ENCODE results near the gene PCDHGA7. TPM values are rescaled to one million over a fixed set of nuclear protein-coding genes. Genes with fewer than 3 reads are reported as not detected.

The PCDHGA7 gene
- 0.71 to 1.2 TPM (median 0.76 TPM) in 5 replicates for total RNA-seq (2022; extraction: Qiagen RNA extraction)

DNA sequence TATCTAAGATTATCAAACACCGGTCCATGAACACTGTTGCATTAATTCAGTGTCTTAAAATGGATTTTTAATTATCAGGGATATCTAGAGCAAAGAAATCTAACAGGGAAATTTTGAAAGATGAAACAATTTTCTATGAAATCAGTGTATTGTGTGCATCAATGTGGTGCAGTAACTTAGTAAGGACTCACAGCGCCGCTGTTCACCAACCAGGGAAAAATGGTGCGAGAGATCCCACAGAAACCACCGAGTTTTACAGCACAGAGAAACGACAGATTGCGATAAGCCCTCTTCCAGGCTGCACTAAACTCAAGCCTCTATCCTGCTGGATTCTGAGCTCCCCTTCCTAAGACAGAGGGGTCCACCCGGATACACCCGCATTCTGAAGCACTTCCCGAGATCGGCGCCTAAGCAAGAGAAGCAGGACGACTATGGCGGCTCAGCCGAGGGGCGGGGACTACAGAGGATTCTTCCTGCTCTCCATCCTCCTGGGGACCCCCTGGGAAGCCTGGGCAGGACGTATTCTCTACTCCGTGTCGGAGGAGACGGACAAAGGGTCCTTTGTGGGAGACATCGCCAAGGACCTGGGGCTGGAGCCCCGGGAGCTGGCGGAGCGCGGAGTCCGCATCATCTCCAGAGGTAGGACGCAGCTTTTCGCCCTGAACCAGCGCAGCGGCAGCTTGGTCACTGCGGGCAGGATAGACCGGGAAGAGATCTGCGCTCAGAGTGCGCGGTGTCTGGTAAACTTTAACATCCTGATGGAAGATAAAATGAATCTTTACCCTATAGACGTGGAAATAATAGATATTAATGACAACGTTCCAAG, at the start of gene PCDHGA7:
PCDHGA7 (plus strand) TSS at position 274 of the 826 bp plus-strand sequence; CDS start at position 432, 158 bp downstream.

GRCh38 chr5:141338538-141339306, 43.8 kb upstream of the PCDHGA7 start, which contains the start of gene PCDHGA2:
Gene PCDHGA2, plus strand, starts transcription at chr5:141338760.

GRCh38 chr5:141343242-141343952, 39.1 kb upstream of the PCDHGA7 start, which contains the start of gene PCDHGA3:
Gene PCDHGA3, plus strand, starts transcription at chr5:141343829. Its CDS starts 205 bp downstream, at chr5:141344034.

GRCh38 chr5:141349917-141350619, 32.5 kb upstream of the PCDHGA7 start, which contains the start of gene PCDHGB1:
Gene PCDHGB1, plus strand, starts transcription at chr5:141350099. Its CDS starts 162 bp downstream, at chr5:141350261.

DNA sequence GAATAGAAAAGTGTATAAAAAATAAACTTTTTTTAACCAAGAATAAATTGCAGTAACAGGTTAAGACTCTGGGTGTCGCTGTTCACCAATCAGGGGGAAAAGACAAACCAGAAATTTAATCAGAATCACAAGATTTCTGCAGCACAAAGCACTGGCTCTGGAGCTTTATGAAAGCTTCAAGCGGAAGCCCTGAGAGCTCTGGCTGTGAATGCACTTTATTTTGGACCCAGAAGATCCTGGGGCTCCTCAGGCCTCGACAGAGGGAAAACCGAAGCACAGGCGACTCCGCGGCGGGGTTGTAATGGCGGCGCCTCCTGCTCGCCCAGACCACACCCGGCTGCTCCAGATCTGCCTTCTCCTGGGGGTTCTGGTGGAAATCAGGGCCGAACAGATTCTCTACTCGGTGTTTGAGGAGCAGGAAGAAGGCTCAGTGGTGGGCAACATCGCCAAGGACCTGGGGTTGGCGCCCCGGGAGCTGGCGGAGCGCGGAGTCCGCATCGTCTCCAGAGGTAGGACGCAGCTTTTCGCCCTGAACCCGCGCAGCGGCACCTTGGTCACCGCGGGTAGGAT, 27.6 kb upstream of the PCDHGA7 start, which contains the start of gene PCDHGA4:
PCDHGA4 (plus strand) TSS at position 122 of the 570 bp plus-strand sequence; CDS start at position 209, 87 bp downstream.

GRCh38 chr5:141359790-141360426, 22.6 kb upstream of the PCDHGA7 start, which contains the start of gene PCDHGB2:
Gene PCDHGB2, plus strand, starts transcription at chr5:141359994. Its CDS starts 142 bp downstream, at chr5:141360136.

GRCh38 chr5:141363952-141364660, 18.4 kb upstream of the PCDHGA7 start, which contains the start of gene PCDHGA5:
Gene PCDHGA5, plus strand, starts transcription at chr5:141364162. Its CDS starts 169 bp downstream, at chr5:141364331.

GRCh38 chr5:141369994-141370848, 12.3 kb upstream of the PCDHGA7 start, which contains the start of gene PCDHGB3:
Gene PCDHGB3, plus strand, starts transcription at chr5:141370242. Its CDS starts 153 bp downstream, at chr5:141370395.

GRCh38 chr5:141373673-141374317, 8.7 kb upstream of the PCDHGA7 start, which contains the start of gene PCDHGA6:
Gene PCDHGA6, plus strand, starts transcription at chr5:141373891. Its CDS starts 193 bp downstream, at chr5:141374084.

GRCh38 chr5:141387557-141388311, 5.2 kb downstream of the PCDHGA7 start, which contains the start of gene PCDHGB4:
Gene PCDHGB4, plus strand, starts transcription at chr5:141387698. Its CDS starts 187 bp downstream, at chr5:141387885.

GRCh38 chr5:141392429-141393198, 10.1 kb downstream of the PCDHGA7 start, which contains the start of gene PCDHGA8:
Gene PCDHGA8, plus strand, starts transcription at chr5:141392633. Its CDS starts 181 bp downstream, at chr5:141392814.

GRCh38 chr5:141397756-141398551, 15.4 kb downstream of the PCDHGA7 start, which contains the start of gene PCDHGB5:
Gene PCDHGB5, plus strand, starts transcription at chr5:141397947. Its CDS starts 181 bp downstream, at chr5:141398128.

DNA sequence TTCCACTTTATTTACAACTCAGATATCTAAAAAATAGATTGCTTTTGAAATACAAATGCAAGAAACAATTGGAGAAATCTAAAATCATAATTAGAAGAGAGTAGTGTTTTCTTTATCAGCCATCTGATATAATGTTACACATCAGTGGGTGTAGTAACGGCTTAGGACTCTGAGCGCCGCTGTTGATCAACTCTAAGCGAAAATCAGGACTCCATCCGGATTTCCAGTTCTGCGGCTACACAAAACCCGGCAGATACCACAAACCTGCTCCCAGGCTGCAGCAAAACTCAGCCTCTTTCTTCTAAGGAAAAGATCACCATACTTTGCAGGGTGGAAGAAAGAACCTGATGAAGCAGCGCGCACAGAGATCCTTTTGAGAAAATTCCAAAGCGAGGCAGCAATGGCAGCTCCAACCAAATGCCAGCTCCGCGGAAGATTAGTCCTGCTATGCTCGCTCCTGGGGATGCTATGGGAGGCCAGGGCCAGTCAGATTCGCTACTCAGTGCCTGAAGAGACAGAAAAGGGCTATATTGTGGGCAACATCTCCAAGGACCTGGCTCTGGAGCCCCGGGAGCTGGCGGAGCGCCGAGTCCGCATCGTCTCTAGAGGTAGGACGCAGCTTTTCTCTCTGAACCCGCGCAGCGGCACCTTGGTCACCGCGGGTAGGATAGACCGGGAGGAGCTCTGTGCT, 20.2 kb downstream of the PCDHGA7 start, which contains the start of gene PCDHGA9:
PCDHGA9 (plus strand) TSS at position 226 of the 691 bp plus-strand sequence; CDS start at position 401, 175 bp downstream.

GRCh38 chr5:141407790-141408505, 25.4 kb downstream of the PCDHGA7 start, which contains the start of gene PCDHGB6:
Gene PCDHGB6, plus strand, starts transcription at chr5:141408021. Its CDS starts 182 bp downstream, at chr5:141408203.

